Posterior cingulate gyrus (tissue), 11 donors: ENCODE results near the gene ATG9B.

Experiments used
- DNase-seq, 10 donors: peaks; one replicate each; pipeline versions ENCODE4 v3.0.0 to v3.0.0-alpha.2; 2020 to 2021; ENCODE audit warnings: mixed read lengths in 3 of 10
- intact Hi-C: fragments of 100-400 bp; cut with DNase I; formaldehyde crosslinking; loops from one replicate; pipeline ENCODE4 v1.15.1; 2023

ATG9B gene

GRCh38 chr7:150974468-150975391, 49.6 kb downstream of the ATG9B start:
- intact Hi-C loops: no loop called here
- peak in 9 of 10 donors; percentile 41 to 92 (median 57) for DNase-seq

- DNase-seq: peak in 2 of 10 donors; percentile 68 to 79
- intact Hi-C loops: no loop called here
Observed at GRCh38 chr7:150973571-150974451, 50.5 kb downstream of the ATG9B start.

- DNase-seq: peak in 2 of 10 donors; percentile 32 to 50
- intact Hi-C loops: no loop called here
Observed at GRCh38 chr7:150972741-150973140, 51.6 kb downstream of the ATG9B start.

- DNase-seq: peak; percentile 61 to 96 (median 78)
- intact Hi-C loops: no loop called here
Observed at GRCh38 chr7:150972023-150972468, 52.2 kb downstream of the ATG9B start.

GRCh38 chr7:150971242-150972022, 52.9 kb downstream of the ATG9B start:
- intact Hi-C loops: no loop called here
- DNase-seq: peak in 3 of 10 donors; percentile 24 to 89 (median 81)

GRCh38 chr7:150970424-150970823, 53.9 kb downstream of the ATG9B start:
- intact Hi-C loops: no loop called here
- peak in 3 of 10 donors; percentile 3 to 73 (median 26) for DNase-seq

- DNase-seq: peak in 4 of 10 donors; percentile 57 to 89 (median 72)
- intact Hi-C loops: no loop called here
Observed at GRCh38 chr7:150969475-150969874, 54.8 kb downstream of the ATG9B start.

- intact Hi-C loops: no loop called here
- DNase-seq: peak in 2 of 10 donors; percentile 85 to 86
Observed at GRCh38 chr7:150968734-150969372, 55.4 kb downstream of the ATG9B start.

GRCh38 chr7:150968056-150968733, 56.1 kb downstream of the ATG9B start:
- intact Hi-C loops: no loop called here
- peak in 1 of 10 donors; percentile 55 for DNase-seq

- intact Hi-C loops: no loop called here
- DNase-seq: no peak
Observed at GRCh38 chr7:150967349-150967748, 56.9 kb downstream of the ATG9B start.

GRCh38 chr7:150966002-150966401, 58.3 kb downstream of the ATG9B start:
- DNase-seq: no peak
- intact Hi-C loops: no loop called here

GRCh38 chr7:150965273-150965830, 58.9 kb downstream of the ATG9B start:
- intact Hi-C loops: no loop called here
- DNase-seq: peak in 2 of 10 donors; percentile 57 to 58
